GM19468 (cell line): Measurements from ENCODE around the gene CD300A.
"Not testable (repeated sequence)": the region's sequence is repeated elsewhere in the genome, so short reads cannot be mapped to it uniquely, and the experiment has no call there.

Experiments used
- ATAC-seq: cut with Tn5 transposase; IDR thresholded peaks from one replicate; pipeline ENCODE4 v1.9.1; 2021; ENCODE audit warnings: mild to moderate bottlenecking, moderate library complexity, moderate number of reproducible peaks; ENCODE audit not compliant: unreplicated experiment; ENCODE audit errors: extremely low read depth

The CD300A gene

GRCh38 chr17:74514632-74515334 is 48.3 kb downstream of the CD300A start:
- ATAC-seq, result no peak

GRCh38 chr17:74515941-74516340 is 49.5 kb downstream of the CD300A start:
- ATAC-seq, result no peak

DNA sequence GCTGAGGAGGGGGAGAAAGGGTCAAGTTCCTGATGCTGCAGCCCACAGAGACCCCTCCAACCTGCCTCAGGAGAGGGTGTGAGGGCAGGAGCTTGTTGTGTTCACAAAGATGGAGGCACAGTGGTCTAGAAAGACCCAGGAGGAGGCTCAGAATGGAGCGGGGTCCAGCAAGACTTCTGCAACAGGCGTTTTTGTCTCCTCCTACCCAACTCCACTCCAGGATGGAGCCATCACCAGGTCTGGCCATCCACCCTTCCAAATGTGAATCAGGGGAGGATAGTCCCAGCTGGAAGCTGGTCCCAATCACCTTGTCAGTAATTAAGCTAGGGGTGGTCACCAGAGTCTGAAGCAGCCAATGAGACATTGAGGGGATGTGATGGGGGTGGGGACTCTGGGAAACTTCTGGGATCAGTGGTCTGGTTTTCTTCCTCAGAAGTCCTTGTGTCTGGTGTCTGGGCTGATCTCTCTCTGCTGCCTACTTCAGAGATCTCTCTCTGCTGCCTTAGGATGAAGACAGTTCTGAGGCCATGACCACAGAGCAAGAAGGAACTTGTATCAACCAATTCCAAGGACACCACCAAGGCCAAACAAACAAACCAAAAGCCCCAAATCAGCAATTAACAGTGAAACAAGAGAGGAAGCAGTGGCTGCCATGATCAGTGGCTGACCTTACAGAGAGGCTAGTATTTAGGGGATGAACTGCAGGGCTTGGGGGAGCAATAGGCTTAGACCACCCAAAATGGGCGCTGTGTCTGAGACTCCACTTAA is 50.3 kb downstream of the CD300A start:
- ATAC-seq, result no peak

GRCh38 chr17:74518413-74518981 is 52.1 kb downstream of the CD300A start:
- not testable (repeated sequence) for ATAC-seq

DNA sequence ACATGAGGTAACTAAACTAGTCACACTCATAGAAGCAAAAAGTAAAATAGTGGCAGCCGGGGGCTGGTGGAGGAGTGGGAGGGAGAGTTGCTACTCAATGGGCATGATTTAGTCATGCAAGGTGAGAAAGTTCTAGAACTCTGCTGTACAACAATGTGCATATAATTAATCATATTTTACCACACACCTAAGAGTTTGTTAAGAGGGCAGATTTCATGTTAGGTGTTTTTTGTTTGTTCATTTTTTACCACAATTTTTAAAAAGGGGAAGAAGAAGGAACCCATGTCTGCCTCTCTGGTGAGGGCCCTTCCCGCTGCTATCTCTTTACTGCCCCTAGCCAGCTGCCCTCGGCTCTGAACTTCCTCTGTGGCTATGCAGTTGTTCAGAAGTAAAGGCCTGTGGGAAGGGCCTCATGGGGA is 53.6 kb downstream of the CD300A start:
- ATAC-seq, result no peak

DNA sequence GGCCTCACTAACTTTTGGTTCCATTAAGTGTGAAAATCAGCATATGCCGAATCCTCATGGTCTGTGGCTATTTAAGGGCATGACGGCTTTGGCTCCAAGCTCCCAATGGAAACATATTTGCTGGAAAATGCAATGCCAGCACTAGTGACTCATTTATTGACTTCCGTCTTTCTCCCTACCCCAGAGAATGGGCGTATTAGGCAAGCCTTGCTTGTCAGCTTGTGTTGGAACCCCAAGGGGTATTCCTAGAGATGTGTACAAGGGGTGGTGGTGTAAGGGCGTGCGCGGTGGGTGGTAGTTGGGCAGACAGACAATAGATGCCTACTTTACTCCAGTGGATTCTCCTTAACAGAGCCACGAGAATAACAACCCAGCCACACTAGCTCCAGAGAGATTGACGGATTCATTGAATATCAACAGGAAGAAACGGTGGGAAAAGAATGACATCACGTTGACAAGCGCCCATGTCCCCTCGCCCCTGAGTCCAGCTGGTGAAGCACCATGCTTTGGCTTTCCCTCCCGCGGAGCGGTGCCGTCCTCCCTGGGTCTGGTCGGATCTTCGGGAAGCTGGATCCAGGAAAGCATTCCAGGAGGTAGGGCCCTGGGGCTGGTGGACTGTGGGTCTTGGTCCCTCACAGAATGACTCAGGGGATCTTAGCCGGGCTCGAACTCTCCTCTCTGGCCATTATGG is 54.5 kb downstream of the CD300A start:
- no peak for ATAC-seq

GRCh38 chr17:74521701-74522201 is 55.3 kb downstream of the CD300A start:
- no peak for ATAC-seq

DNA sequence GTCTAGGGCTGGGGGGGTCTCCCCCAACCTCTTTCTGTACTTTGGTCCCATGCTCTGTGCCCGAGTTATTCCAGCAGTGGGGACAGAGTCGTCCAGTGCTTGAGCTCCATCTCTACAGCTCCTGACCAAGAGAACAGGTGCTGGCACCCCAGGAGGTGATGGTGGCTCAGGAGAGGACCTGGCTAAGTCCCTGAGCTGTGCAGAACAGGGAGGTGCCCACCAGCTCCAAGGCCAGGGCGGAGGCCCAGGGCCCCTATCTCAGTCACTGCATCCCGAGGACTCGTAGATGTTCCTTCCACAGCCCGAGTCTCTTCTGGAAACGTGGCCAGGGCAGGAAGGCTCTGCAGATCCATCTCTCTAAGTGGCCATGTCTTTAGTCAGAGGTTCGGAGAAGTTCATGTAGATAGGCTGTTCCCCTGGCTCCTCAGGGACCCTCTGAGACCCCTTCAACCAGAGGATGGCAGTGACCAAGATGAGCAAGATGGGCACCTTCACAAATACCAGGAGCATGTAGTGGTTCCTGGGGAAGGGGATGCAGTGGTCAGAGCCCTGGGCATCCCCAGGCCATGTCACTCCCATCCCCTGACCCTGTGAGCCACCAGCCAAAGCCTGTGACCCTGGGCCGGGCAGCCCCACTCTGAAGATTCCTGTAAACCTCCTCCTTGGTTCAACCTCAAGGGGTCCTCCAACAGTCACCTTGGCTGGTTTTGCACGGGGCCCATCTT is 56.1 kb downstream of the CD300A start:
- ATAC-seq, result no peak

GRCh38 chr17:74523308-74523707 is 56.9 kb downstream of the CD300A start:
- ATAC-seq, result no peak

DNA sequence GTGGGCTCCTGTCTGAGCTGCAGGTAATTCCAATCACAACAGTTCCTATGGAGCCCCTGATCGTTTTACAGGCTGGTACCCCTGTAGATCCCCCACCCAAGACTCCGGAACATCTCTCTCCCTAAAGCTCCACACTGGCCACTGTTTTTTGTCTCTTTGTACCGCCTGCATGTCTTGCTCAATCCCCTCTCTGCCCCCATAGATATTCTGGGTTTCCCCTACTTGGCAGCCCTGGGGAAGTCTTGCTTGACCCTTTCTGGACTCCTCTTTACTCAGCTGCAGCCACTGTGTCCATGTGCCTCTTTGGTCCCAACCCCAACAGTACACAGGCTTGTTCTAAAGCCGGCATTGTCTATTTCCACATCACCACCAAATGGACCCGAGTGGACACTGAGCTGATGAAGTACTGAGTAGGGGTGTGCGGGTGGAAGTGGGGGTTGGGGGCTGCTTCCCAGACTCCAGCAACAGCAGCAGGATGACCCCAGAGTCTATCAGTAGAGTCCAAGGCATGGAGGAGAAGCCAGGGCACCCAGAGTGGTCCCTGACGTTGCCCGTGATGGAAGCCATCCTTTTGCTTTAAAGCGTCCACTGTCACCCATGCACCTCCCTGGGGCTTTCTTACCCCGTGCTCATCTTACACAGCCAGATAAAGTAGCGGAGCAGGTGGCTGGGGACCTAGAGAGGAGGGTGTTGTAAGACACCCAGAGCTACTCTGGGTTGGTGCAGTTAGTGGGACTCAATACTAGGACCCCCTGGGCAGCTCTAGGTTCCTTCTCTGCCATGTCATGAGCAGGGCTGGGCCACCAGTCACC is 58.4 kb downstream of the CD300A start:
- no peak for ATAC-seq

DNA sequence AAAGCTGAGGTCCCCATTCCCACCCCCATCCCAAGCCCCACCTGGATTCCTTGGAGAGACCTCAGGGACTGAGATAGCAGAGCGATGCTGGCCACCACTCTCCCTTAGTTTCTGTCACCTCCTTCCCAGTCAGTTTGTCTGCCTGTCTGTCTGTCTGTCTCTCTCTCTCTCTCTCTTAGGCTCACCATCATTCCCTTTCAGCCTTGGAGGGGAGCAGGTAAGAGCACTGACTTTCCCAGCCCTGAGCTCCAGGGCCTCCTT is 59.0 kb downstream of the CD300A start:
- no peak for ATAC-seq

DNA sequence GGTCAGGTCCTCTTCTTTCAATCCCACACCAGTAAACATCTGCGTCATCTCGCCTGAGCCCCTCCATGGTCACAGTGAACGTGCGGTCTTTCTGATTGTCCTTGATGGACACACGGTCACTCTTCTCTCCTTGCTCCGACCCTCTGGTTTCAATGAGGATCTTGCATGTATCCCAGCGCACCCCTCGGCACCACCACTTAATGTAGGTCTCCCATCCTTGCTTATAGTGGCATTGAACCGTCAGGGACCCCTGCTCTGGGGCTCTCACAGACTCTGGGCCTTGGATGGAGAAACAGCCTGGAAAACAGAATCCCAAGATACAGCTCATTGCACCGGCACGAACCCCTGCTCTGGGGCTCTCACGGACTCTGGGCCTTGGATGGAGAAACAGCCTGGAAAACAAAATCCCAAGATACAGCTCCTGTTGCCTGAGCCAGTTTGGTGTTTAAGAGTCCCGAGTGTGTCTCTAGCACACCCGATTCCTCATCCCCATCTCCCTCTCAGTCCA is 59.4 kb downstream of the CD300A start:
- no peak for ATAC-seq

DNA sequence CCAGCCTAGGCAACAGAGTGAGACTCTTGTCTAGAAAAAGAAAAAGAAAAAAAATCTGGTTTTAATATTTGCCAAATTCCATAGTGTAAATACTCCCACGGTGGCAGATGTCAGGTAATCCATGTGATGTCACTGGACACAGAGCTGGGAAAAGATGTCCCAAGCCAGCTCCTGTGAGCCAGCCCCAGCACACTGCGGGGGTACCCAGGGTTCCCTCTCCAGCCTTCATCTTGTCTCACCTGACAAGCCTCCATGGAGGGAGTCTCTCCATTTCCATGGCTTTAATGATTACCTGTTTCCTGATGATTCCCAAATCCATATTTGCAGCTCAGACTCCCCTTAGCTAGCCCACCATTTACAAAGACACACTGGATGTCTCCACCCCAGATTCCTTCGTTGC is 60.2 kb downstream of the CD300A start:
- no peak for ATAC-seq

- no peak for ATAC-seq
Observed at GRCh38 chr17:74527081-74527480, 60.6 kb downstream of the CD300A start.

DNA sequence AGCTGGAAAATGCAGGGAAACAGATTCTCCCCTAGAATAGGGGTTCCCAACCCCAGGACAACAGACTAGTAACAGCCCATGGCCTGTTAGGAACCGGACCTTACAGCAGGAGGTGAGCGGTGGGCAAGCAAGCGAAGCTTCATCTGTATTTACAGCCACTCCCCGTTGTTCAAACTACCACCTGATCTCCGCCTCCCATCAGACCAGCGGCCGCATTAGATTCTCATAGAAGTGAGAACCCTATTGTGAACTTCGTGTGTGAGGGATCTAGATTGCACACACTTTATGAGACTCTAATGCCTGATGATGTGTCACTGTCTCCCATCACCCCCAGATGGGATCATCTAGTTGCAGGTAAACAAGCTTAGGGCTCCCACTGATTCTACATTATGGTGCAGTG is 61.3 kb downstream of the CD300A start:
- no peak for ATAC-seq

- ATAC-seq, result no peak
Observed at GRCh38 chr17:74528491-74529199, 62.2 kb downstream of the CD300A start.

DNA sequence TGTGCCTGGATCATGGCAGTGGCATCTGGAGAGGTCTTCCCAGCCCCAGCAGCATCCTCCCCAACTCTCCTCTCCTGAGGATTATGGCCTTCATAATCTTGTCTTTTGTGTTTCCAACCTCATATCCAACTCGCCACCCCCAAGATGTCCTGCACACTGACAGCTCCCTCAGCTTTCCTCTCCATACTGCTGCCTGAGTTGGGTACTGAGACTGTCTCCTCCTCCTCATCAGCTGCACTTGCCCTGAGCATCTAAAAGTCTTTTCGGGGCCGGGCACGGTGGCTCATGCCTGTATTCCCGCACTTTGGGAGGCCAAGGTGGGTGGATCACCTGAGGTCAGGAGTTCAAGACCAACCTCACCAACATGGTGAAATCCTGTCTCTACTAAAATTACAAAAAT is 62.8 kb downstream of the CD300A start:
- no peak for ATAC-seq

- ATAC-seq, result no peak
Observed at GRCh38 chr17:74530831-74531150, 64.4 kb downstream of the CD300A start.

DNA sequence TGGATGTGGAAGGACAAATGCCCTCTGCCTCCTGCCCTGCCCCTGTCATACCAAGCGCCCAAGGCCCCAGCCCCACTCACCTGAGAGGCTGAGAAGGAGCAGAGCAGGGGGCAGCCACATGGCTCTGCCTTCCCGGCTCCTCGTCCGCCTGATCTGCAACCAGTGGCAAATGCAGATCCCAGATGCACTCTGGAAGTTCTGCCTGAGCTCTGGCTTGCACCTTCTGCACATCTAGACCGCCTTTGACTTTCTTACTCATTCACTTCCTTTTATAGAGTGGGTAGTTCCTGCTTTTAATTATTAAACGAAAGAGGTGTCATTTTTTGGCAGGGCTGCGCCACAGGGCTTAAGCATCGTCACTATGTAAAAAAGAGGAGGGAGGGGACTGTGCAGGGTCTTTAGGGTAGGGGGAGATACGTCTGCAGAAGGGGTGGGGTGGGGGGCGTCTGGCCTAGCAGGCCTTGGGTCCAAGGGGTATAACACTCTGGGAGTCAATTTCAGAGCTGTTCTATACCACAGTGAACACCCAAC is 64.9 kb downstream of the CD300A start, which contains the start of gene CD300LB:
CD300LB (minus strand) TSS at position 245 of the 531 bp plus-strand sequence; CDS start at position 120, 125 bp downstream.
- no peak for ATAC-seq
